ENCODE data around the gene NCAM1. TPM values are rescaled to one million over a fixed set of nuclear protein-coding genes. Genes with fewer than 3 reads are reported as not detected.

The NCAM1 gene
- total RNA-seq, 1 donor from 2014 or later = 27.3 TPM

DNA sequence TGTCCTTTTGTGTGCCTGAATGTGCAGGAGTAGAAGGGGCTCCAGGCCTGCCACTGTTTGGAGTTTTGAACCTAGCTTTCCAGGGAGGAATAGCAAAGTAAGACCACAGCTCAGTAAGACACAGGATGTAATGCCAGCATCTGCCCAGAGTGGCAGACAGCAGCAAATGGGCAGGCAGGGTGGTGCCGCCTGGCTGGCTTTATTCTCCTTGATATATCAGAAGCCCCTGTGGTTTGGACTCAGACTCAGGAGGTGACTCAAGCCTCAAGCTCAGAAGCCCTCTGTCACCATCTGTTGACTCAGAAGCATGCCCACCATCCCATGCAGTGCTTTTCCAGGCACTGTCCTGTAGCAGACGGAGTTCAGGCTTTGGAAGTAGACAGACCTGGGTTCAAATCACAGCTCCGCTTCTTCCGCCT, 280.4 kb downstream of the NCAM1 start:
- no peak overlapping the region for H3K27ac Mint-ChIP-seq
- H3K4me3 Mint-ChIP-seq (ENCODE audit: low read depth) = no peak overlapping the region
- no peaks in the 10 kb centered on the region for H3K36me3 Mint-ChIP-seq (ENCODE audit: insufficient read depth)
- H3K4me1 Mint-ChIP-seq (ENCODE audit: low read depth) = peaks cover 1% of the 10 kb centered on the region
- no peaks in the 10 kb centered on the region for H3K9me3 Mint-ChIP-seq (ENCODE audit: low read depth)
- H3K27me3 Mint-ChIP-seq = peaks cover 27% of the 10 kb centered on the region
- TF ChIP-seq CTCF (IDR thresholded peaks at IDR 0.05; ENCODE audit: unreplicated experiment) = no peak
- DNase-seq (ENCODE audit: low spot score, unreplicated experiment) = no peak

DNA sequence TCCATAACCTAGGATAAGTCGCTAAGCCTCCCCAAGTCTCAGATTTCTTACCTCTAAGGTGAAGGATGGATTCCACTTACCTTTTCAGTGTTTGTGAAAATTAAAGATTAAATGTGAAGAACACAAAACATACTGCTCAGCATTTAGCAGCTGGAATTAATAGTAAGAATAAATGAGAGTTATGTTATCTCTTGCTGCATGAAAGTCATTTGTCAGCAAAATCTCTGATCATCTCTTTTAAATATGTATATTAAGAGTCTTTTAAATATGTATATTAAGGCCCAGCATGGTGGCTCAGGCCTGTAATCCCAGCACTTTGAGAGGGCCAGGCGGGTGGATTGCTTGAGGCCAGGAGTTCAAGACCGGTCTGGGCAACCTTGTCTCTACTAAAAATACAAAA, 280.8 kb downstream of the NCAM1 start:
- Mint-ChIP-seq H3K27ac (no peak overlapping the region), H3K4me3 (ENCODE audit: low read depth) (no peak overlapping the region)
- no peak for TF ChIP-seq CTCF (IDR thresholded peaks at IDR 0.05; ENCODE audit: unreplicated experiment)

GRCh38 chr11:113242767-113243397, 281.7 kb downstream of the NCAM1 start:
- Mint-ChIP-seq H3K9me3 (ENCODE audit: low read depth) (no peaks in the 10 kb centered on the region), H3K4me3 (ENCODE audit: low read depth) (peak overlapping the region; percentile 2), H3K4me1 (ENCODE audit: low read depth) (peaks cover 1% of the 10 kb centered on the region), H3K27ac (no peak overlapping the region), H3K36me3 (ENCODE audit: insufficient read depth) (no peaks in the 10 kb centered on the region), H3K27me3 (peaks cover 35% of the 10 kb centered on the region)
- DNase-seq (ENCODE audit: low spot score, unreplicated experiment) = no peak
- TF ChIP-seq CTCF (IDR thresholded peaks at IDR 0.05; ENCODE audit: unreplicated experiment) = no peak

More for the DNA sequence above, 280.8 kb downstream of the NCAM1 start:
- H3K4me1 Mint-ChIP-seq (ENCODE audit: low read depth) = peaks cover 1% of the 10 kb centered on the region
- no peak for DNase-seq (ENCODE audit: low spot score, unreplicated experiment)
- H3K9me3 Mint-ChIP-seq (ENCODE audit: low read depth) = no peaks in the 10 kb centered on the region
- H3K27me3 Mint-ChIP-seq = peaks cover 27% of the 10 kb centered on the region
- H3K36me3 Mint-ChIP-seq (ENCODE audit: insufficient read depth) = no peaks in the 10 kb centered on the region

- Mint-ChIP-seq H3K27me3 (peaks cover 37% of the 10 kb centered on the region), H3K4me1 (ENCODE audit: low read depth) (peaks cover 1% of the 10 kb centered on the region), H3K9me3 (ENCODE audit: low read depth) (no peaks in the 10 kb centered on the region), H3K36me3 (ENCODE audit: insufficient read depth) (no peaks in the 10 kb centered on the region), H3K27ac (no peak overlapping the region), H3K4me3 (ENCODE audit: low read depth) (no peak overlapping the region)
- no peak for TF ChIP-seq CTCF (IDR thresholded peaks at IDR 0.05; ENCODE audit: unreplicated experiment)
- no peak for DNase-seq (ENCODE audit: low spot score, unreplicated experiment)
Observed at GRCh38 chr11:113243696-113244095, 282.5 kb downstream of the NCAM1 start.

- Mint-ChIP-seq H3K36me3 (ENCODE audit: insufficient read depth) (no peaks in the 10 kb centered on the region), H3K27me3 (peaks cover 35% of the 10 kb centered on the region), H3K9me3 (ENCODE audit: low read depth) (no peaks in the 10 kb centered on the region), H3K4me1 (ENCODE audit: low read depth) (peaks cover 1% of the 10 kb centered on the region), H3K27ac (no peak overlapping the region), H3K4me3 (ENCODE audit: low read depth) (no peak overlapping the region)
- DNase-seq (ENCODE audit: low spot score, unreplicated experiment) = no peak
- TF ChIP-seq CTCF (IDR thresholded peaks at IDR 0.05; ENCODE audit: unreplicated experiment) = no peak
Observed at GRCh38 chr11:113245216-113245615, 284.0 kb downstream of the NCAM1 start.

Measured in progenitor cell of endocrine pancreas (in vitro differentiated cells).